Thoracic aorta (tissue), 2 donors: ENCODE results near the gene ACTN4. TPM values are rescaled to one million over a fixed set of nuclear protein-coding genes. Genes with fewer than 3 reads are reported as not detected.

Experiments
- ATAC-seq: fragments of 150-250 bp; one replicate; pipeline ENCODE4 v1.8.0; 2017; ENCODE audit warnings: low read depth; ENCODE audit not compliant: insufficient number of reproducible peaks, low FRiP score
- DNase-seq: peaks from one replicate; pipeline ENCODE4 v3.0.0-alpha.2; 2020; ENCODE audit warnings: low spot score
- H3K27ac ChIP-seq, 2 donors: fragments of 200-600 bp; sonication (generic); 1 replicate in 1 of 2; 2 replicates in 1 of 2; pipeline ENCODE4 v1.5.1; 2016; ENCODE audit warnings: mild to moderate bottlenecking in 2 of 2, moderate library complexity in 2 of 2
- H3K27me3 ChIP-seq: fragments of 200-600 bp; sonication (generic); replicated peaks from 2 replicates; pipeline ENCODE4 v1.6.0; 2016; ENCODE audit warnings: mild to moderate bottlenecking; ENCODE audit not compliant: insufficient read depth
- H3K36me3 ChIP-seq: fragments of 200-600 bp; sonication (generic); one replicate; pipeline ENCODE4 v1.5.1; 2016
- H3K4me1 ChIP-seq, 2 donors: fragments of 200-600 bp; sonication (generic); 1 replicate in 1 of 2; 2 replicates in 1 of 2; pipeline versions ENCODE4 v1.5.1 to v1.6.0; 2016; ENCODE audit warnings: low read depth in 2 of 2, mild to moderate bottlenecking in 1 of 2; ENCODE audit not compliant: control insufficient read depth in 1 of 2
- H3K4me3 ChIP-seq: fragments of 200-600 bp; sonication (generic); 2 replicates; pipeline ENCODE4 v1.5.1; 2016; ENCODE audit warnings: mild to moderate bottlenecking
- H3K9me3 ChIP-seq: fragments of 200-600 bp; sonication (generic); 2 replicates; pipeline ENCODE4 v1.5.1; 2016
- total RNA-seq, 2 donors: library from RNA; depleted of rRNA; stranded (reverse); fragments of >200 nt; gene quantifications; one replicate each; pipeline versions ENCODE4 v1.1.0 to v1.2.3, GENCODE V29; 2016
- TF ChIP-seq, protein P1 (sequence below): fragments of 200-600 bp; sonication (generic); IDR thresholded peaks from one replicate; pipeline ENCODE4 v1.5.1; 2019; ENCODE audit warnings: antibody characterized with exemption

ACTN4 gene
- total RNA-seq, 2 donors from 2014 or later = 668 to 1,387 TPM

DNA sequence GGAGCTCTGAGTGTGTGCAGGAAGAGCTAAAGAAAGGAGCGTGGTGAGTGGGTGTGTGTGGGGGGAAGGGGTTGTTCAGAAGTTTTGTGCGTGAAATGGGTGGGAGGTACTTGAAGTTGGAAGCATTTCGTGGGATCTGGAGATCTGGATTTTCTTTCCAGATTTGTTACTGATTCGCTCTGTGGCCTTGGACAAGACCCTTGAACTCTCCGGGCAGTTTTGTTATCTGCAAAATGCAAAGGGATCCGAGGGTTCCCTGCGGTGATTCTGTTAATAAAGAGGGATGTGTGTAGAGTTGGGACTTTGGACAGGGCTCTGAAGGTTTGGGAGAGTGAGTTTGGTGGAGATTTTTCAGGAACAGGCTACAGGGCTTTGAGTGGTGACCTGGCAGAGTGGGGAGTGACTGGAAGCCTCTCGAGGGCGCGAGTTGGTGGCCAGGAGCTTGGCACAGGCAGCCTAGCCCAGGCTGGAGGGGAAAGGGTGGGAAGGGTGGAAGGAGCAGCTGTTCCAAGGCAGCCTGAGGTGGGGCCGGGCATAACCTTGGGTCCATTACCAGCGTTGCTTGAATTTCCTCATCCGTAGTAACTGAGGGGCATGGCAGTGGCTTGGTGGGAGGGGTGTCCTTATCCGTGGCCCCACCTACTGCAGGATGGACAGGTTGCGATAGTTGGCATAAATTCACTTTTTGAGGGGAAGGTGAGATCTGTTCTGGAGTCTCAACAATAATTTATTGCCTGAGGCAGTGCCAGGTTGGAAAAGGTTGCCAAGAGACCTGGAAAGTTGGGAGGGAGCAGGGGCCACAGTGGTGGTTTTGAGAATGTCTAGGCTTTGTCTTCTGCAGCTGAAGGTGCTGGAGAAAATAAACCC is 2.1 kb downstream of the ACTN4 start:
- Histone ChIP-seq H3K4me3 (peak overlapping the region; percentile 96), H3K27me3 (no peaks in the 10 kb centered on the region), H3K9me3 (no peaks in the 10 kb centered on the region), H3K36me3 (no peaks in the 10 kb centered on the region), H3K4me1 (peaks cover 29 to 48% of the 10 kb centered on the region in 2 donors), H3K27ac (peak overlapping the region; percentile 99 to 100)
- TF ChIP-seq, protein P1, sequence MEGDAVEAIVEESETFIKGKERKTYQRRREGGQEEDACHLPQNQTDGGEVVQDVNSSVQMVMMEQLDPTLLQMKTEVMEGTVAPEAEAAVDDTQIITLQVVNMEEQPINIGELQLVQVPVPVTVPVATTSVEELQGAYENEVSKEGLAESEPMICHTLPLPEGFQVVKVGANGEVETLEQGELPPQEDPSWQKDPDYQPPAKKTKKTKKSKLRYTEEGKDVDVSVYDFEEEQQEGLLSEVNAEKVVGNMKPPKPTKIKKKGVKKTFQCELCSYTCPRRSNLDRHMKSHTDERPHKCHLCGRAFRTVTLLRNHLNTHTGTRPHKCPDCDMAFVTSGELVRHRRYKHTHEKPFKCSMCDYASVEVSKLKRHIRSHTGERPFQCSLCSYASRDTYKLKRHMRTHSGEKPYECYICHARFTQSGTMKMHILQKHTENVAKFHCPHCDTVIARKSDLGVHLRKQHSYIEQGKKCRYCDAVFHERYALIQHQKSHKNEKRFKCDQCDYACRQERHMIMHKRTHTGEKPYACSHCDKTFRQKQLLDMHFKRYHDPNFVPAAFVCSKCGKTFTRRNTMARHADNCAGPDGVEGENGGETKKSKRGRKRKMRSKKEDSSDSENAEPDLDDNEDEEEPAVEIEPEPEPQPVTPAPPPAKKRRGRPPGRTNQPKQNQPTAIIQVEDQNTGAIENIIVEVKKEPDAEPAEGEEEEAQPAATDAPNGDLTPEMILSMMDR = no peak
- no peak for DNase-seq
- no peak for ATAC-seq

DNA sequence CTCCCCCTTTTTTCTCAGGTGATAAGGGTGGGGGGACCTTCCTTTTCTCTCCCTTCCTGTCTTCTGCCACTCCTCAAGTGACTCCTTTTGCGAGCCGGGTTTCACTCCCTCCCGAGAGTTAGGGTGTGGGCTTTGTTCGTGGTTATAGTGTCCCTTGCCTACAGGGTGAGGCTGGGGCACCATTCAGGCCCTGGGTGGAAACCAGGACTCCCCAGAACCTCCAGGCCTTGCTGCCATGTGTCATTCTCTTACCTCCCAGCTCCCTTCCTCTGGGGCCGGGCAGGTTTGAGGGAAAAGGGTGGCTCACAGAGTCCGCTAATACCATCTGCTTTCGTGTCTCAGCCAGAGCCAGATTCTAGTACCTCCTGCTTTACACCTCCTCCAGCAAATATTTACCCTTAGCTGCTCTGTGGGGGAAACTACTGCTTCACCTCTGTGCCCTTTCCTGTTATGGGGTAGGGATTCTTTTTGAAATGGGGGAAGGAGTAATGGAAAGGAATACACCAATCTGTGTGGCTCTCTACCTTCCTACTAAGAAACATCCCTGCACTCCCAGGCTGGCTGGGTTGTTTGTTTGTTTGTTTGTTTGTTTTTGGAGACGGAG is 2.8 kb downstream of the ACTN4 start:
- Histone ChIP-seq H3K4me1 (peaks cover 37 to 55% of the 10 kb centered on the region in 2 donors), H3K4me3 (peak overlapping the region; percentile 96), H3K36me3 (no peaks in the 10 kb centered on the region), H3K9me3 (no peaks in the 10 kb centered on the region), H3K27me3 (no peaks in the 10 kb centered on the region), H3K27ac (peak overlapping the region; percentile 99 to 100)
- TF ChIP-seq, protein P1 = no peak
- DNase-seq (no peak), ATAC-seq (no peak)

DNA sequence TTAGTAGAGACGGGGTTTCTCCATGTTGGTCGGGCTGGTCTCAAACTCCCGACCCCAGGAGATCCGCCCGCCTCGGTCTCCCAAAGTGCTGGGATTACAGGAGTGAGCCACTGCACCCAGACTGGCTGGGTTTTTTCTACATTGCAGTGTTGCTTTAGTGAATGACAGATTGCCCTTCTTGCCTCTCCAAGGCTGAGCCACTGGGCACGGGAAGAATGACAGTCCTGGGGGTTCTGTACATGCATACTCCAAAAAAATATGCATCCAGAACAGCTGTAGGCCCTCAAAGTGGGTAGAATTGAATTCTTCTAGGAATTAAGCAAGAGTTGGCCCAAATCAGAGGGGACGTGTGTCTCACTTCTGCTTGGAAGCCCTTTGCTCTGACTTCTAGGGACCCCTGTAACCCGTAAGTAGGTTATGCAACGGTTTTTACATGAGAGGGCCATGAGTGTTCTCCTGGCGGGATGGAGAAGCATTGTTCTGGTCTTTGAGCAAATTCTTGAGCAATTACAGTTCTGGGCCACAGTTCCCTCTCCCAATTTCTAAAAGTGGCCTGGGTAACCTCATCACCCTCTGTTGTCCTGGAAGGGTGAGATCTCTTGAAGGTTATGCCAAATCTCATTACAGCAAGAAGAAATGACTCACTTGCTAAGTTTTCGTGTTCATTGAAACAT is 3.6 kb downstream of the ACTN4 start:
- no peak for DNase-seq
- ATAC-seq = peak; percentile 31
- peaks cover 44 to 63% of the 10 kb centered on the region in 2 donors for H3K4me1 ChIP-seq

DNA sequence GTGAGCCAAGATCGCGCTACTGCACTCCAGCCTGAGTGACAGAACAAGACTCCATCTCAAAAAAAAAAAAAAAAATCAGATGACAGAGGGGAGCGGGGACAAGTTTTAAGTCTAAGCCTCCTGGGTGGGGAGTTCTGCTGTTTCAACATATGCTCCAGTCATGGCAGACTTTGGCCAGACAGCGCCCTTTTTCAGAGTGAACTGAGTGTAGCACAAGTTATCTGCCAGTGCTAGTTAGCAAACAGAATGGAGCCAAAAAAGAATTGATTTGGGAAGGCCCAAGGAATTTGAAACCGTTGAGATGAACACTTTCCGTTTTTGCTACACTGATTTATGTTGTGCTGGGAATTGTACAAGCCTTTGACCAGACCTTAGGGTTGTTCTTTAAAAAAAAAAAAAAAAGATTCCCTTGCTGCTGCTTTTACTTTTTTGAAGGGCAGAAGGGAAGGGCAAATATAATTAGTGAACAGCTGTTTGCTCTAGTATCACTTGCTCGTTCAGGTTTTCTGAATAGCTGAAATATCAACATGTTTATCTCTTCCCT is 5.7 kb downstream of the ACTN4 start:
- ATAC-seq = no peak
- H3K27me3 ChIP-seq = no peaks in the 10 kb centered on the region
- TF ChIP-seq, protein P1 = no peak
- H3K27ac ChIP-seq = peak overlapping the region; percentile 99 to 100
- H3K4me1 ChIP-seq = peaks cover 62 to 84% of the 10 kb centered on the region in 2 donors
- no peaks in the 10 kb centered on the region for H3K9me3 ChIP-seq
- H3K36me3 ChIP-seq = no peaks in the 10 kb centered on the region
- peak overlapping the region; percentile 96 for H3K4me3 ChIP-seq
- DNase-seq = no peak

More for the DNA sequence above, 3.6 kb downstream of the ACTN4 start:
- Histone ChIP-seq H3K36me3 (no peaks in the 10 kb centered on the region), H3K4me3 (peak overlapping the region; percentile 96), H3K27me3 (no peaks in the 10 kb centered on the region), H3K27ac (peak overlapping the region; percentile 99 to 100), H3K9me3 (no peaks in the 10 kb centered on the region)
- TF ChIP-seq, protein P1 = peak; percentile 44
